ENCODE data around the gene CRTAC1.
"Not testable (repeated sequence)": the region's sequence is repeated elsewhere in the genome, so short reads cannot be mapped to it uniquely, and the experiment has no call there.

The CRTAC1 gene

DNA sequence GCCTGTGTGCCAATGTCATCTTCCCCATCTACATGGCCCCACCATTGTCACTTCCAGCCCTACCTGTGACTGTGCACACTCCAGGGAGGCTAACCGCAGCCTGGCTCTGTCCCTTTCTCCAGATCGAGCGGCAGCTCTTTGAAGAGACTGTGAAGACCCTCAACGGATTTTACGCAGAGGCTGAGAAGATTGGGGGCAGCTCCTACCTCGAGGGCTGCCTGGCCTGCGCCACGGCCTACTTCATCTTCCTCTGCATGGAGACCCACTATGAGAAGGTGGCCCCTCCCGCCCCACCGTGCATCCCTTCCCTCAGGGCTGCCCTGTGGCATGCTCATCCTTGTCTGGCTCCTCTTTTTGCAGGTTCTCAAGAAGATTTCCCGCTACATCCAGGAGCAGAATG, 166.6 kb downstream of the CRTAC1 start:
- no peak for DNase-seq

GRCh38 chr10:97861924-97862323, 168.5 kb downstream of the CRTAC1 start:
- DNase-seq: no peak

- no peak for DNase-seq
Observed at GRCh38 chr10:97861097-97861750, 169.2 kb downstream of the CRTAC1 start.

DNA sequence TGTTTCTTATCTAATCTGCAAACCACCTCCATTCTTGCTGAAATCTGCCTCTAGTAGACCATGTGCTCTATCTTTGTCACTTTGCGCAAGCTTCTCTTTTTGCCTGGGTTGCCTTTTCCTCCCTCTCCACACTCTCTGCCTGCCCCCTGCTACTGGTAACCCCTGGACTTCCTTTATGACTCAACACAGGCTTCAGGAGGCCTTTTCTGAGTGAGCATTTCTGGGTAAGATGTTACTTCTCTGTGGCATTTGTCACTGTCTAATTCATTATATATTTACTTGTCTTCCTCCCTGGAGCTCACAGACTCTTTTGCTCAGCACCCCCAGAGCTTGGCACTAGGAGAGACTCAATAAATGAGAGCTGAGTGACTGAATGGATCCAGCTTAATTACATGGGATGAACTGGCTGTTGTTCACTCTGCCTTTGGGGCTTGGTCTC, 172.4 kb downstream of the CRTAC1 start:
- no peak for DNase-seq

DNA sequence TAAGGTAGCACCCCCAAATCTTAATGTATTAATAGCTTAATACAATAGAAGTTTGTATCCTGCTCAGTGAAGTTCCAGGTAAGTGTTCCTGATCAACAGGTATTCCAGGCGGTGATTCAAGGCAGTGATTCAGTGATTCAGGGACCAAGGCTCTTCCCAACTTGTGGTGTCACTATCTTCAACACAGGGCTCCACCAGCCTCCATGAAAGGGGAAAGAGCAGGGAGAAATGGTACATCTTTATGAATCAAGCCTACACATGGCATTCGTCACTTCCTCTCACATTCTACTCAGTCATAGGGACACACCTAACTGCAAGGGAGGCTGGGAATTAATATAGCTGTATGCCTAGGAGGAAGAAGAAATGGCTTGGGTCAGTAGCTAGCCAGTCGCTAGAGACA, 175.7 kb downstream of the CRTAC1 start:
- DNase-seq: no peak

- no peak for DNase-seq
Observed at GRCh38 chr10:97852840-97853405, 177.5 kb downstream of the CRTAC1 start.

DNA sequence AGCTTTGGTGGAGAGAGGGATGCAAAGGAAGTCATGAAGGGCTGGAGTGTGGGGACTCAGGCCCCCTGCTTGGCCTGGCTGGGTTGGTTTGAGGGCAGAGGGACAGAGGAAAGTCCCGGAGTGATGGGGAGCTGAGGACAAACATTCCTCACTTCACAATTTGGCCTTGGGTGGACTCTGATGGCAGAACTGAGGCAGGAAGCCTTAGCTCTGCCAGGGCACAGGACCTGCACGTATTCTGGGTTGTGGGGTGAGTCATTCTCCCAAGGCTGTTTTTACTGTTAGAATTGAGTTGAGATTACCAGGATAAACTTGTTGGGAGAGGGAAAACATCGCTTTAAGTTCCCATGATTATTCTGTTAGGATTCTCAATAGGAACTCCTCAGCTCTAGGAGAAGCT, 178.1 kb downstream of the CRTAC1 start:
- DNase-seq: no peak

GRCh38 chr10:97851341-97852001, 178.9 kb downstream of the CRTAC1 start:
- DNase-seq: no peak

DNA sequence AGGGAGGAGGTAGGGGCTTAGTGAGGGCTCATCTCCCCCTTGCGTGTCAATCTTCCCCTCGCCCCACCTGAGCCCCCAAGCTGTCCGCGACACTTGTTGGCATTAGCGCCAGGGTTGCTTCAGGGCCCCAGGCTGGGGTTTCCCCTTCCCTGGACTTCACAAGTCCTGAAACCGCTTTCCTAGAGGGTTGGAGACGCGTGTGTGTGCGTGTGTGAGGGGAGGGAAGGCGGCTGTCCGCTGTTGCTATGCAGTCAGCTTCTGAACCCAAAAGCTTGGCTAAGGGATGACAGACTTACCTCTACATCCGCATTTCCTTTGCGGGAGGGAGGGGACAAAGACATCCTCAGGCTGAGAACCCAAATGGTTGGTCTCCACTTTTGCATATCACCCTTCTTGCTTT, 180.0 kb downstream of the CRTAC1 start:
- no peak for DNase-seq

DNA sequence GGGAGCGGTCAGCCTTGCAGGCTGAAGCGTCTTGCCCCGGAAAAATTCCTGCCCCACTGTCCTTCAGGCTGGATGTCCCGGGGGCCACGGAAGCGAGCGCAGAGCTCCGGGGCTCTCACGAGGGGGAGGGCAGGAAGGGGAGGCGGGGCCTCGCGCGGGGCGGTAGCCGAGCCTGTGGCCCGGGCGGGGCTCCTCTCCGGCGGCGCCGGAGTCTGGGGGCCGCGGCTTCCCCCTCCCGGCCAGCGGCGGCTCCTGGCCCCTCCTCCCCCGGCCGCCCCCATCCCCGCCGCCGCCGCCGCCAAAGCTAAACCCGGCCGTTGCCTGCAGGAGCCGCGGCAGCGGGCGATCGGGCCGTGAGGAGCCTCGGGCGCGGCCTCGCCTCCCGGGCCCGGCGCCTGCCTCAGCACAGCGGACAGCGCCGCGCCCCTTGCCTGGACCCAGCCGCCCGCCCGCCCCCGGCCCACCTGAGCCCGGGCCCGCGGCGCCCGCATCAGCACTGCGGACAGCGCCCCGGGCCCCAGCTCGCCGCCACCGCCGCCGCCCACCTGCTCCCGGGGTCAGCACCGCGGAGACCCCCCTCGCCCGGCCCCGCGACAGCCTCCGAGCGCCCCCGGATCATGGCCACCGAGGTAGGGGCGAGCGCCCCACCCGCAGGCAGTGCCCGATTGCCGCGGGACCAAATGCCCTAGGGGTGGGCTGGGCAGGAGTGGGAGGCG, 180.6 kb downstream of the CRTAC1 start, which contains the start of gene GOLGA7B:
Gene GOLGA7B, plus strand, starts transcription at position 157 of the 716 bp plus-strand sequence. Its CDS starts 461 bp downstream, at position 618.
- DNase-seq: peak; percentile 63

DNA sequence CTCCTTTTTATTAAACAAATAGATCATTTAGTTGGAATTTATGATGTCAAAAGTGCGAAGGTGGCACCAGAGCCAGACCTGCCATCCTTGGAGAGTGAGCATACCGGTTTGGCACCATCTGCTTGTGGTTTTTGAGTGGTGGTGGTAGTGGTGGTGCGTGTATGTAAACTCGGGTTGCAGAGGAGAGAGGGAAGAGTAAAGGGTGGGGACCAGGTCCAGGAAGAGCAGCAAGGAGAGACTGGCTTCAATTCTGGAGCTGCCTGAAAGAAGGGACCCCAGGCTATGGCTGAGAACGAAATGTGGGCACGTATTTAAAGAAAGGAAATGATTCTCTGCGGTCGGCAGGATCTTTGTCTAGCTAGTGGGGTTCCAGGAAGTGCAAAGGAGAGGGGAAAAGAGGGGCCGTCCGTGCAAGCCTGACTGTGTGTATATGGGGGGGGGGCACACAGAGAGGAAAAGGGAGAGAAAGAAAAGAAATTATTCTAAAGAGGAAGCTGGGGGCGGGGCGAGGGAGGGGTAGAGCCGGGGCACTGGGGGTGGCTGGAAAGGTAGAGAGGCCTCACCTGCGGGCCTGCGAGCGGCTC, 181.2 kb downstream of the CRTAC1 start:
- DNase-seq: no peak

GRCh38 chr10:97844678-97845077, 185.7 kb downstream of the CRTAC1 start:
- DNase-seq: no peak

DNA sequence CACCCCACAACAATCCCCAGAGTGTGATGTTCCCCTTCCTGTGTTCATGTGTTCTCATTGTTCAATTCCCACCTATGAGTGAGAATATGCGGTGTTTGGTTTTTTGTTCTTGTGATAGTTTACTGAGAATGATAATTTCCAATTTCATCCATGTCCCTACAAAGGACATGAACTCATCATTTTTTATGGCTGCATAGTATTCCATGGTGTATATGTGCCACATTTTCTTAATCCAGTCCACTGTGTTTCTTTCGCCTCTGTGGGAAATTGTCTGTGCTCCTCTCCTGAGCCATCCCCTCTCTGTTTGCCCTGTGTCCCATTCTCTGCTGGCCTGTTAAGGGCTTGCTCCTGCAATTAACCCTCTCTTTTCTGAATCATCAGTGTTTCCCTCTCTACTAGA, 186.4 kb downstream of the CRTAC1 start:
- not testable (repeated sequence) for DNase-seq

GRCh38 chr10:97843281-97843671, 187.1 kb downstream of the CRTAC1 start:
- no peak for DNase-seq

DNA sequence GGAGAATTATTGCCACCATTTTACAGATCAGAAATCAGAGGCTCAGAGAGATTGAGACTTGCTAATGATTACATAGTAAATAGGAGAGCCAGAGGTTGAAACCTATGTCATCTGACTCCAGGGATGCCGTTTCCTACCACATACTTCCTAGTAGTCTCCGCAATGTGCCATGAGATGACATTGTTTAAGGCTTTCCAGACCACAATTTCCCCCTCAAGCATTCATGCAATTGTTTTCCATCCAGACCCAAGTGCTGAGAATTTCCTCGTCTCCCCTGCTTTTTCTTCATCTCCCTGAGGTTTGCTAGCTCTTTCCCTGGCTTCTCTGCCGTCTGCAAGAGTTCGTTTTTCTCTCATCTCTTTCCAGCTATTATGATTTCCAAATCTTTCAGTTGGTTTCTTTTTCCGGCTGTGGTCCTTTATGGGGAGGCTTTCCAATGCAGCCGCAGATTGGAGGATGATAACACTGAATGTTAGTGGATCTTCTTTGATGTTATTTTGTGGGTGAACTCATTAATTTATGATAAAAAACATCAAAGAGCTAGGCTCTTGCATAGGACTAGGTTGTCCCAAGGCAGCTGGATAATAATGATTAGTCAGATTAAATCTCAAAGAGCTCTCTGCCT, 187.7 kb downstream of the CRTAC1 start:
- no peak for DNase-seq

GRCh38 chr10:97842114-97842513, 188.3 kb downstream of the CRTAC1 start:
- not testable (repeated sequence) for DNase-seq

- not testable (repeated sequence) for DNase-seq
Observed at GRCh38 chr10:97841166-97841565, 189.3 kb downstream of the CRTAC1 start.

GRCh38 chr10:97838091-97838490, 192.3 kb downstream of the CRTAC1 start:
- DNase-seq: no peak

- no peak for DNase-seq
Observed at GRCh38 chr10:97836446-97836845, 194.0 kb downstream of the CRTAC1 start.

DNA sequence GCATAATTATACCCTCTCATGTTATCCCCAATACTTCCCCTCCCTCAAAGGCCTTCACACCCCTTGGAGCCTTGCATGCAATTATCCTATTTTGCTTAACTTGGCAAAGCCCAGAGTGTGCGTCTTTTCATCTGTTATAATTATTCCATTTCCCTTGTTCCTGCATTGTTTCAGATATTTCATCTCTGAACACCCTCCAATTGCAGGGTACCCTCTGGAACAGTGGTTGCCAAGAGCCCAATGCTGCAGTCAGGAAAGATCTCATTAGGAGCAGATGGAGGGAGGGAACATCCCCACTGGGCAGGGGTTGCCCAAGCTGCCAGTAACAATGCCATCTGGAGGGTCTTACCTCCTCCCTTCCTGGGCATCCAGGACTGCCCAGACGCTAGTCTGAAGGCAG, 199.2 kb downstream of the CRTAC1 start:
- no peak for DNase-seq

- no peak for DNase-seq
Observed at GRCh38 chr10:97830064-97830463, 200.4 kb downstream of the CRTAC1 start.

DNA sequence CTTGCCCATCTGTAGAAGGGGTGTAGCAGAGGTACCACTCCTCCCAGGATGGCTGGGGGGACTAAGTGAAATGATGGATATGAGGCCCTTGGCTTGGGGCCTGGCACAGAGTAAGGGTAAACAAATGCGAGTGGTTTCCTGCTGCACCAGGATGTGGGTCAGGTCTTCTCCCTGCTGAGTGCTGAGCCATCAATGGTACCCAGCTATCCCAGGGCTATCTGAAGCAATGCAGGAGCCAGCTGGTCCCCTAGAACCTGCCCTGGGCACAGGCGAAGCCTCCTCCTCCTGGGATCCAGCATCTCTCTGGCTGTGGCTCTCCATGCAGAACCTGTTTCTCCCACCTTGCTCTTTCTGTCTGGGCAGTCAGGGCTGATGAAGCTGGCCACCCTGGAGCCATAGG, 201.7 kb downstream of the CRTAC1 start:
- no peak for DNase-seq
